CD14-positive monocyte (primary cell): ENCODE results near the gene CAMTA1. TPM values are rescaled to one million over a fixed set of nuclear protein-coding genes. Genes with fewer than 3 reads are reported as not detected.

Experiments used
- DNase-seq, 3 donors: peaks; one replicate each; pipeline ENCODE4 v3.0.0-alpha.2; 2011 to 2022
- H2AFZ ChIP-seq: 2 replicates; pipeline ENCODE4 v1.6.0; 2012; ENCODE audit warnings: mild to moderate bottlenecking, low read depth, low read length, inconsistent platforms; ENCODE audit not compliant: insufficient read depth, poor library complexity, severe bottlenecking
- H3K27ac ChIP-seq, 2 donors: 1 replicate in 1 of 2; 2 replicates in 1 of 2; pipeline ENCODE4 v1.5.1; 2012 to 2013; ENCODE audit warnings: low read length in 2 of 2, control low read depth in 1 of 2, inconsistent platforms in 1 of 2, low read depth in 1 of 2, mild to moderate bottlenecking in 1 of 2
- H3K27me3 ChIP-seq, 2 donors: one replicate each; pipeline versions ENCODE4 v1.6.0 to v1.6.1; 2011 to 2013; ENCODE audit warnings: low read length in 2 of 2; ENCODE audit not compliant: control insufficient read depth in 2 of 2, insufficient read depth in 2 of 2
- H3K36me3 ChIP-seq, 2 donors: replicated peaks in 1 of 2; 1 replicate in 1 of 2; 2 replicates in 1 of 2; pipeline versions ENCODE4 v1.5.1 to v1.6.1; 2012 to 2013; ENCODE audit warnings: low read length in 2 of 2, control low read depth in 1 of 2, inconsistent platforms in 1 of 2, mild to moderate bottlenecking in 1 of 2; ENCODE audit not compliant: insufficient read depth in 2 of 2, control insufficient read depth in 1 of 2
- H3K4me1 ChIP-seq, 2 donors: 1 replicate in 1 of 2; 2 replicates in 1 of 2; pipeline versions ENCODE4 v1.5.1 to v1.6.1; 2012 to 2013; ENCODE audit warnings: low read length in 2 of 2, control low read depth in 1 of 2, inconsistent platforms in 1 of 2, mild to moderate bottlenecking in 1 of 2, moderate library complexity in 1 of 2; ENCODE audit not compliant: insufficient read depth in 2 of 2, control insufficient read depth in 1 of 2
- H3K4me2 ChIP-seq: replicated peaks from 2 replicates; pipeline ENCODE3; 2012; ENCODE audit warnings: low read length, moderate library complexity, mild to moderate bottlenecking; ENCODE audit not compliant: poor library complexity, severe bottlenecking; ENCODE audit errors: extremely low read depth
- H3K4me3 ChIP-seq, 3 experiments: fragments of 200-600 bp in 1 of 3; sonication (generic) in 1 of 3; replicated peaks in 1 of 3; 1 replicate in 2 of 3; 2 replicates in 1 of 3; pipeline ENCODE4 v1.5.1; 2011 to 2013; ENCODE audit warnings: low read length in 3 of 3, mild to moderate bottlenecking in 3 of 3, control low read depth in 2 of 3, low read depth in 2 of 3, inconsistent platforms in 1 of 3, moderate library complexity in 1 of 3
- H3K79me2 ChIP-seq: 2 replicates; pipeline ENCODE4 v1.6.0; 2012; ENCODE audit warnings: mild to moderate bottlenecking, control low read depth, inconsistent platforms, low read length, moderate library complexity; ENCODE audit not compliant: insufficient read depth
- H3K9ac ChIP-seq: 2 replicates; pipeline ENCODE4 v1.6.0; 2017; ENCODE audit warnings: low read length, mild to moderate bottlenecking; ENCODE audit not compliant: insufficient read depth, poor library complexity, severe bottlenecking
- H3K9me3 ChIP-seq, 2 donors: replicated peaks in 1 of 2; 1 replicate in 1 of 2; 2 replicates in 1 of 2; pipeline versions ENCODE4 v1.5.1 to v1.6.1; 2012 to 2013; ENCODE audit warnings: low read length in 2 of 2, control low read depth in 1 of 2; ENCODE audit not compliant: control insufficient read depth in 1 of 2, insufficient read depth in 1 of 2
- H4K20me1 ChIP-seq: 2 replicates; pipeline ENCODE4 v1.6.0; 2012; ENCODE audit warnings: mild to moderate bottlenecking, low read length, control low read depth, moderate library complexity; ENCODE audit not compliant: insufficient read depth
- H3K27ac Mint-ChIP-seq, 7 donors: one replicate each; pipeline ENCODE4 v1.8.0; 2020; ENCODE audit warnings: mild to moderate bottlenecking in 7 of 7, mixed read lengths in 7 of 7, moderate library complexity in 6 of 7, inconsistent platforms in 2 of 7
- H3K27me3 Mint-ChIP-seq, 3 donors: one replicate each; pipeline ENCODE4 v1.8.0; 2021 to 2022; ENCODE audit warnings: low read depth in 3 of 3, mild to moderate bottlenecking in 3 of 3, mixed read lengths in 3 of 3, moderate library complexity in 3 of 3, inconsistent platforms in 1 of 3
- H3K36me3 Mint-ChIP-seq, 2 donors: one replicate each; pipeline ENCODE4 v1.8.0; 2020; ENCODE audit warnings: mixed read lengths in 2 of 2, inconsistent platforms in 1 of 2, mild to moderate bottlenecking in 1 of 2
- H3K4me1 Mint-ChIP-seq: one replicate; pipeline ENCODE4 v1.8.0; 2020; ENCODE audit warnings: mild to moderate bottlenecking, mixed read lengths
- H3K4me3 Mint-ChIP-seq, 2 donors: one replicate each; pipeline ENCODE4 v1.8.0; 2020; ENCODE audit warnings: mild to moderate bottlenecking in 2 of 2, mixed read lengths in 2 of 2, moderate library complexity in 1 of 2
- H3K9me3 Mint-ChIP-seq, 7 donors: one replicate each; pipeline ENCODE4 v1.8.0; 2020 to 2022; ENCODE audit warnings: mixed read lengths in 7 of 7, mild to moderate bottlenecking in 6 of 7, moderate library complexity in 6 of 7, inconsistent platforms in 2 of 7
- WGBS: methylation state at CpG from one replicate; pipeline ENCODE4 v1.1.5; 2013; ENCODE audit warnings: missing lambda C conversion rate; ENCODE audit not compliant: insufficient coverage; 5-methylcytosine and 5-hydroxymethylcytosine counted together
- intact Hi-C, 2 donors: fragments of 100-400 bp; cut with micrococcal nuclease; formaldehyde crosslinking; loops; one replicate each; pipeline versions ENCODE4 v1.15.0 to v1.15.1; 2023
- polyA plus RNA-seq, 3 donors: library from polyadenylated mRNA; depleted of rRNA in 1 of 3; unstranded in 2 of 3; stranded (reverse) in 1 of 3; fragments of 300-500 nt in 2 of 3; fragments of >200 nt in 1 of 3; fragmentation: Illumina TruSeq in 2 of 3; gene quantifications; 1 replicate in 2 of 3; 2 replicates in 1 of 3; pipeline ENCODE4 v1.2.3, GENCODE V29; 2012 to 2021
- TF ChIP-seq, protein P1 (sequence below): fragments of 200-600 bp; IDR thresholded peaks from one replicate; pipeline ENCODE4 v1.8.0; 2022; ENCODE audit warnings: antibody characterized with exemption, mild to moderate bottlenecking

The CAMTA1 gene
- polyA plus RNA-seq, 3 donors, result 52.0 to 89.6 (median 78.3) TPM

DNA sequence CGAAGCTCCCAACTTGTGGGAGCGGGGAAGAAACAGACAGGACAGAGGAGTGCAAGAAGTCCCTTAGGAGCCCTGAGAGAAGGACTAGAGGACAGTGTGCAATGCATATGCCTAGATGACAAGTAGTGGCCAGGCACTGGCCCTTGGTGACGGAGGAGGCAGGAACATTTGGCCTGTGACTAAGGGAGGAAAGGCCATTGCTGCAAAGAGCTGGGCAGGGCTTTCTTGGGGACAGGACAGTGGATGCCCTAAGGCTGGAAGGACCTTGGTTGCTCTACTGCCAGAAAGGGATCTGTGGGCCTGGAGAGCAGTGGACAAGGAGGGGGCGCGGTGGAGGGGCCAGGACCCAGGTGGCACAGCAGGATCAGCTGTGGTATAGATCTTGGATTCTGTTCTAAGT, 481.3 kb downstream of the CAMTA1 start:
- H3K36me3 Mint-ChIP-seq, result no peaks in the 10 kb centered on the region
- Histone ChIP-seq H3K9me3 (peaks cover 6 to 16% of the 10 kb centered on the region in 2 donors), H3K27ac (no peak overlapping the region), H3K9ac (no peak overlapping the region), H3K27me3 (no peaks in the 10 kb centered on the region), H3K4me2 (no peak overlapping the region), H2AFZ (no peak overlapping the region), H3K36me3 (no peaks in the 10 kb centered on the region), H4K20me1 (no peaks in the 10 kb centered on the region), H3K79me2 (no peaks in the 10 kb centered on the region), H3K4me1 (no peaks in the 10 kb centered on the region), H3K4me3 (no peak overlapping the region)
- no peak for DNase-seq
- TF ChIP-seq, protein P1, sequence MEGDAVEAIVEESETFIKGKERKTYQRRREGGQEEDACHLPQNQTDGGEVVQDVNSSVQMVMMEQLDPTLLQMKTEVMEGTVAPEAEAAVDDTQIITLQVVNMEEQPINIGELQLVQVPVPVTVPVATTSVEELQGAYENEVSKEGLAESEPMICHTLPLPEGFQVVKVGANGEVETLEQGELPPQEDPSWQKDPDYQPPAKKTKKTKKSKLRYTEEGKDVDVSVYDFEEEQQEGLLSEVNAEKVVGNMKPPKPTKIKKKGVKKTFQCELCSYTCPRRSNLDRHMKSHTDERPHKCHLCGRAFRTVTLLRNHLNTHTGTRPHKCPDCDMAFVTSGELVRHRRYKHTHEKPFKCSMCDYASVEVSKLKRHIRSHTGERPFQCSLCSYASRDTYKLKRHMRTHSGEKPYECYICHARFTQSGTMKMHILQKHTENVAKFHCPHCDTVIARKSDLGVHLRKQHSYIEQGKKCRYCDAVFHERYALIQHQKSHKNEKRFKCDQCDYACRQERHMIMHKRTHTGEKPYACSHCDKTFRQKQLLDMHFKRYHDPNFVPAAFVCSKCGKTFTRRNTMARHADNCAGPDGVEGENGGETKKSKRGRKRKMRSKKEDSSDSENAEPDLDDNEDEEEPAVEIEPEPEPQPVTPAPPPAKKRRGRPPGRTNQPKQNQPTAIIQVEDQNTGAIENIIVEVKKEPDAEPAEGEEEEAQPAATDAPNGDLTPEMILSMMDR, result no peak
- H3K27ac Mint-ChIP-seq, result peak overlapping the region in 1 of 7 donors; percentile 10
- intact Hi-C loops, result no loop called here
- 95% methylated on average over 5 of the region's 5 CpGs for WGBS
- H3K27me3 Mint-ChIP-seq, result peaks cover 2 to 8% (median 3%) of the 10 kb centered on the region in 3 donors
- H3K4me1 Mint-ChIP-seq, result no peaks in the 10 kb centered on the region
- H3K9me3 Mint-ChIP-seq, result peaks cover 8 to 19% (median 12%) of the 10 kb centered on the region in 7 donors
- H3K4me3 Mint-ChIP-seq, result no peak overlapping the region

DNA sequence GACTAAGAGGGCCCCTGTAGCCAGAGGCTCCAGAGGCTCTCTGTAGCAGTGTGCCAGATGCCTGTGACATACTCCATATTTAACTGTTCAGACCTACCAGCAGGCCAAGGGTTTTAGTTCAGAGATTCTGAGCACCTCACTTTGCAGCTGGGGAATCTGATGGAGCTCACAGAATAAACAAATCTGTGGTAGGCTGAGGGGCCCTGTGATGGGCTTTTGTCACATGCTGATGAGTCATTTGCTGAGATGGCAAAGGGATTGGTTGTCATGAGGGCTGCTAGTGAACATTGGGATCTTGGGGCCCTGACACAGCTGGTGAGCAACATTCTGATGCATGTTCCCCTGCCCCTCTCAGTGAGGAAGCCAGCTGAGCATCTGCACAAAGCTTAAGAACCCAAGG, 482.2 kb downstream of the CAMTA1 start:
- Histone ChIP-seq H3K4me1 (no peaks in the 10 kb centered on the region), H3K36me3 (no peaks in the 10 kb centered on the region), H3K27me3 (no peaks in the 10 kb centered on the region), H3K4me3 (no peak overlapping the region), H2AFZ (no peak overlapping the region), H3K9ac (no peak overlapping the region), H3K27ac (no peak overlapping the region), H4K20me1 (no peaks in the 10 kb centered on the region), H3K4me2 (no peak overlapping the region), H3K9me3 (peaks cover 6 to 16% of the 10 kb centered on the region in 2 donors), H3K79me2 (no peaks in the 10 kb centered on the region)
- H3K27me3 Mint-ChIP-seq, result peaks cover 0 to 8% (median 2%) of the 10 kb centered on the region in 3 donors
- H3K4me1 Mint-ChIP-seq, result no peaks in the 10 kb centered on the region
- H3K36me3 Mint-ChIP-seq, result no peaks in the 10 kb centered on the region
- H3K27ac Mint-ChIP-seq, result no peak overlapping the region
- no peak for DNase-seq
- H3K4me3 Mint-ChIP-seq, result no peak overlapping the region
- intact Hi-C loops, result no loop called here
- H3K9me3 Mint-ChIP-seq, result peaks cover 8 to 19% (median 14%) of the 10 kb centered on the region in 7 donors
- TF ChIP-seq, protein P1, result no peak
